GM21447 (cell line): ENCODE results near the gene IQGAP2.
"Not testable (repeated sequence)": the region's sequence is repeated elsewhere in the genome, so short reads cannot be mapped to it uniquely, and the experiment has no call there.

Source experiments
- ATAC-seq: cut with Tn5 transposase; IDR thresholded peaks from one replicate; pipeline ENCODE4 v1.9.1; 2021; ENCODE audit not compliant: unreplicated experiment

The IQGAP2 gene

GRCh38 chr5:76500633-76501393 is 97.7 kb downstream of the IQGAP2 start:
- no peak for ATAC-seq

DNA sequence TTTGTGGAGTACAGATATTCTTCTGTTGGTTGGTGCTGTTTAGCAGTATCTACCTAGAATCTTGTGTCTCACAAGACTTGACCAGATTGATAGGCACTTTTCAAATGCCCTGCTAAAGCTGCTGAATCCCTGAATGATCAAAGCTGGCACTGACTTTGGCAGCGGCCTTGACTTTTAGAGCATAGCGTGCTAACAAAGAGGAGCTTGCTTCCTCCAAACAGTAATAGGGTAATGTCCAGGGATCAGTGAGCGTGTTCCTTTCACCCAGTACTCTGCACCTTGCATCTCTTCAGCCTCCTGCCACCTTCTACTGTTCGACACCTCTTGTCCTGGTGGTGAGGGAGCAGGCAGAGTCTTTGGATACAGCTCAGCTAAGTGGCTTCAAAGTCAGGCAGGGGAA is 100.8 kb downstream of the IQGAP2 start:
- ATAC-seq = no peak

DNA sequence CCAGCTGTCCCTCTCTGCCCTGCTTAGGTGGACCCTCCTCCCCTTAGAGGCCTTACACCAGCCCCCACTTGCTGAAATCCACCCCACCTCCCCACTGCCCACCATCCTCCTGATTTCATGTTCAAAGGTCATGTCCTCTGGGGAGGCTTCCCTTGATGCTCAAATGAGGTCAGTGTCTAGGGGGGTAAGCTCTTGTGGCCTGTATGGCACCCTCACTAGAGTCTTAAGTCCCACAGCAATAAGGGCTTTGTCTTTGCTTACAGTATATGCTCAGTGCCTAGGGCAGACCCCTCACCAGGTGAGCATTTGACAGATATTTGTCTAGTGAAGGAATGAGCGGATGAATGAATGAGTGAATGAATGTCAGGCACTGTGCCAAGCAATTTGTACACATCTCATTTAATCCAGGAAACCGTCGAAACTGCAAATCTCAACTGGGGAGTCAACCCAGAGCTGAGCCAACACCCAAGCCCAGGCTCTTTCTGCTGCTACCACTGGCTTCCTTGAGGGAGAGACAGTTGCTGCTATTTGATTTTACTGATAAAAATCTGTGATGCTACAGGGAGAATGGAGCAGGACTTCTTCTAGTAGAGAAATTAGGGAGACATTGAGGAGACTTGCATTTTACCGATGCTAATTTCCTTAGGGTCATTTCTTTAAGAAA is 101.9 kb downstream of the IQGAP2 start:
- ATAC-seq = no peak

- no peak for ATAC-seq
These were observed 110.4 kb downstream of the IQGAP2 start for GRCh38 chr5:76513476-76513875.

- no peak for ATAC-seq
These were observed 111.2 kb downstream of the IQGAP2 start for GRCh38 chr5:76514292-76514691.

DNA sequence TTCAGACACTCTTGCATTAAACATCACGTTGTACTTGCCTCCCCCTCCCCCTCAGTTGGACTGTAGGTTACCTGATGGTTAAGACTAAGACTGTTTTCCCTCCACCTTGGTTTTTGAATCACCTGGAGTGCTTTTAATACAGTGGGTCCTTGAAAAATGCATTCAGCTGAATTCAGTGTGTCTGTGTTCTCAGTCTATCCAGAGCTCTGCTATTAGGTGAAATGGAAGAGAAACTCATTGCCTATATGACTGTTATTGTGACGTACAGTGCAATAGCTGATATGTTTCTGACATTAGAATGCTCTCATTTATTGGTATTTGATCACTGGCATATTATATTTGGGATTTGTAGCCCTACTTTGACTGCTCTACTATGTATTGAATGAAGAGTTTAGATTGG is 111.6 kb downstream of the IQGAP2 start:
- no peak for ATAC-seq

DNA sequence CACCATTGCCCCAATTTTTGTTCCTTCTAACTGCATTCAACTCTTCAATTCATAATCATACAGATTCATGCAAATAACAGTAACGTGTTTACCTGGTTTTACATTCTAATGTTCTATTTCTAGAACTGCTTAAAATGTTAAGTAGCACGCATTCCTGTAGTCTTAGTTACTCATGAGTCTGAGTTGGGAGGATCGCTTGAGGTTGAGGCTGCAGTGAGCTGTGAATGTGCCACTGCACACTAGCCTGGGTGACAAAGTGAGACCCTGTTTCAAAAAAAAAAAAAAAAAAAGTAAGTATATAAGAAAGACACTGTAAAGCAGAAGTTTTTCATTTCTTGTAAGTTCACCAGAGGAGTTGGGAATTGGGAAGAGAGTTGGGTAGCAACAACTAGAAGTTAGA is 114.2 kb downstream of the IQGAP2 start:
- no peak for ATAC-seq

DNA sequence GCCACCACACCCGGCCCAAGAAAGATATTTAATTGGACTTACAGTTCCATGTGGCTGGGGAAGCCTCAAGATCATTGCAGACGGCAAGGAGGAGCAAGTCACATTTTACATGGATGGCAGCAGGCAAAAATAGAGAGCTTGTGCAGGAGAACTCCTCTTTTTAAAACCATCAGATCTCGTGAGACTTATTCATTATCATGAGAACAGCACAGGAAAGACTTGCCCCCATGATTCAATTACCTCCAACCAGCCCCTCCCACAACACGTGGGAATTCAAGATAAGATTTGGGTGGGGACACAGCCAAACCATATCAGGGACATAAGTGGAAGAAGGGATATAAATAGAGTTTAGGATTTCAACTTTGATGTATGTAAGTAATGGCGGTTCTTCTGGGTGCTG is 115.2 kb downstream of the IQGAP2 start:
- ATAC-seq = not testable (repeated sequence)

DNA sequence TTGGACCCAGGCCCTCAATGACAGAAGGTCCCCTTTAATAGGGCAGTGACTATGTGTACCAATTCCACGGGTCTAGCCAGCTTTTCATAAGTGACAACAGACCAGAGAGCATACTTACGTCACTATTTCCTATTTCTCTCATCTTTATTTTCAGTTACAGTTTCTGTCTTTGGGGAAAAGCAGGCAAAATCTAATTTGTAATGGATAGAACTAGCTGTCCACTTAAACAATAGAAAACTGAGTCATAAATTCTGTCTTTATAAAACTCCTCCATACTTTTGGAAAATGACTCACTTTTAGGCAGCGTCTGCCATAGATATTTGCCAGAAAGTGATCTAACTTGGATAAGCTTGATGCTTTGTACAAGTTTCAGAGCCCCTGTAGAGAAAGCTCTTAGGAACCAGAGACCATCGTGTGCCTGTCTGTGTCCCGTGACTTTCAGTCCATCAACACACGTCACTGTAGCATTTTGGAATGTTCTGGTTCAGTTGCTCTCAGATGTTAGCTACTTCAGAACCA is 118.2 kb downstream of the IQGAP2 start:
- peak; percentile 95 for ATAC-seq

- no peak for ATAC-seq
These were observed 119.2 kb downstream of the IQGAP2 start for GRCh38 chr5:76522103-76522935.

- ATAC-seq = no peak
These were observed 121.2 kb downstream of the IQGAP2 start for GRCh38 chr5:76524101-76524835.

DNA sequence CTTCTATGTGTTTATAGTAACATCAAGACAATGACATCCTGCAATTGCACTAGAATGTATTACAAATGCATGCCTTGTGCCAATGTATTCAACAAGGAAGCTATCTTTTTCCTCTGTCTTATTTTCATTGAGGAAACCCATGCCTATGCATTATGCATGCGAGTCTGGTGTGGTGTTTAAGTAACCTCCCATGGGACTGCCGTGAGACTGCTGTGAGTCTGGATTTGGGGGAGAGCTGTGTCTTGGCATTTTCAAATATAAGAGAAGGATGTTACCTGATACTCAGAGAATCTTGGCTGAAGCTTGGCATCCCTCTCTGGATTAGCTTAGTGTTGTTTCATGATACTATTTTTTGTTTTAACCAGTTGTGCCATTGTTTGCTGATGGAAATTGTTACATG is 121.8 kb downstream of the IQGAP2 start:
- no peak for ATAC-seq

- ATAC-seq = no peak
These were observed 122.9 kb downstream of the IQGAP2 start for GRCh38 chr5:76525956-76526355.

GRCh38 chr5:76526950-76527583 is 124.0 kb downstream of the IQGAP2 start:
- no peak for ATAC-seq

DNA sequence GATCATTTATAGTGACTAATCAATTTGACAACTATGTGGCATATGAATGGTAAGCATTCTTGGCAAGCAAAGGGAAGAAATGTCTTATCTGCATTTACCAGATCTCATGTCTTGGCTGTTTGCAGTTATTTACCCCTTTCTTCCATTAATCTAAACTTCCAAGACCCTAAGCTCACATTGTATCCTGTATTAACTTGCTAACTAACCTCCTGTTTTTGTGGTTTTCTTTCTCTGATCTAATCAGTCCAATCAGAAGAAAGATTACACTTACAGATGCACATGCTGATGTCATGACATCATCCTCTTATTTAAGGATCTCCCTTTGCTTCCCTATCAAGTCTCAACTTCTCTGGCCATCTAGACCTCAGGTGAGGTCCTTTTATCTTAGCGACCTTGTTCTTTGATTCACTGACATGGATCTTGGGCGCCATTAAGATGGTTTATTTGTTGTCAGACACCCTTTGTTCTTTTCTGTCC is 124.6 kb downstream of the IQGAP2 start:
- ATAC-seq = no peak

DNA sequence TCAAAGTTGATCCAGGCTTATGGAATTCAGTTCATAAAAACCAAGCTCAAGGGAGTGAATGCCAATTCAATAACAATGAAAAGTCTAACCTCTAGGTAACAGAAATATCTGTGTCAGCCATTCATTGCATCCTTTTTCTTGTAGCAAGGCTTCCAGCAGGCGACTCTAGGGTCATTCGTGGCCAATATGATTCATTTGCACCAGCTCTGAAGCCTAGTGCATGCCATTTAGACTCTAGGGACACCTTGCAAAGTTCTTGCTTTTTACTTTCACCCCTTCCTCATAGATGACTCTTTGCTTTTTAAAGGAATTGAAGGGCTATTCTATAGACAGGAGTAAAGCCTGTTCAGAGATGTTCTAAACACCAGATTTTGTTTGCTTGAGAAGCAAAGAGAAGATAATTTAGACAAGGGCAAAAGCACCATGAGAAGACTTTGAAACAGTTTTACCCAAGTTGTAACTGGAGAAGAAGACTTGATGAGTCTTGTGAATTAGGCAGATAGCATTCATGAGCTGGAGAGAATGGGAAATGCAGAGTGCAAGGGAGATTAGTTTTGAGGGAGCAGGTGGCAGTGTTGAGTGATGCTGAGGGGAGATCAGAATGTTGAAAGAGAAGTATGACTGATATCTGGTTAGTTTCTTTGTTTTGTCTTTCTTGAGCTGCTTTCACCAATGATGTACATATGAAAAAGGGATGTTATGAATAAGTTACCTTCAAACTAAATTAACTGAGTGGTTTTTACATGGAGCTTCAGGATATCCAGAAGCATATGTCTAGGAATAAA is 125.7 kb downstream of the IQGAP2 start:
- ATAC-seq = no peak

- ATAC-seq = no peak
These were observed 126.6 kb downstream of the IQGAP2 start for GRCh38 chr5:76529464-76530344.

DNA sequence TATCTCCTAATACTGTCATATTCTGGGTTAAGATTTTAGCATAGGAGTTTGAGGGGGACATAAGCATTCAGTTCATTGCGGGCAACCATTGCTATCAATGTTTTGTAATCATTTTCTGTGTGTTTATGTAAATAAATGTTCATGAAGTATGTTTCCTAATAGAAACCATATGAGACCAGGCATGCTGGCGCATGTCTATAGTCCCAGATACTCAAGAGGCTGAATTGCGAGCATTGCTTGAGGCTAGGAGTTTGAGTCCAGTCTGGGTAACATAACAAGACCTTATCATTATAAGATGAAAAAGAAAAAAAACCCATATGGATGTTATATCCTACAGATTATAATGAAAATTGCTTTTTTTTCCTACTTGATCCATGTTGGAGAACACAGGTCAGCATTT is 129.0 kb downstream of the IQGAP2 start:
- no peak for ATAC-seq

DNA sequence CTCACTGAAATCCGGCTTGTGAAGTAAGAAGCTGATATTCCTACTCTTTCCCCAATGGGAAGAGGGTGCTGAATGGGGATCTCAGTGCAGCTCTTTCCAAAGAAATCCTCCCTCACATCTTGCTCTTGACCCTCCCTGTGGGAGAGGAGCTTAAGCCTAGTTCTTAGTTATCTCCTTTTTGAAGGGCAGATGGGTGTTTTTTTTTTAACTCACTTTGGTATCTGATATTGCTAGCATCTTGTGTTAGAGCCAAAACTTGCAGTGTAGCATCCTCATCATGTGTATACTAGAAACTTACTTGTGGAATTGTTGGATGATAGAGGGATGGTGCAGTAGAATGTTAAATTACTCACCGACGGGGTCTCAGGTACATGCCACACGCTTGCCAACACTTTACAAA is 129.9 kb downstream of the IQGAP2 start:
- no peak for ATAC-seq
